NCI-H1092 (cell line): ENCODE measurements around the gene FBXO34.

Source experiments
- DNase-seq: peaks from one replicate; lab custom pipeline; 2025; lab: John Stamatoyannopoulos, UW

The FBXO34 gene, protein sequence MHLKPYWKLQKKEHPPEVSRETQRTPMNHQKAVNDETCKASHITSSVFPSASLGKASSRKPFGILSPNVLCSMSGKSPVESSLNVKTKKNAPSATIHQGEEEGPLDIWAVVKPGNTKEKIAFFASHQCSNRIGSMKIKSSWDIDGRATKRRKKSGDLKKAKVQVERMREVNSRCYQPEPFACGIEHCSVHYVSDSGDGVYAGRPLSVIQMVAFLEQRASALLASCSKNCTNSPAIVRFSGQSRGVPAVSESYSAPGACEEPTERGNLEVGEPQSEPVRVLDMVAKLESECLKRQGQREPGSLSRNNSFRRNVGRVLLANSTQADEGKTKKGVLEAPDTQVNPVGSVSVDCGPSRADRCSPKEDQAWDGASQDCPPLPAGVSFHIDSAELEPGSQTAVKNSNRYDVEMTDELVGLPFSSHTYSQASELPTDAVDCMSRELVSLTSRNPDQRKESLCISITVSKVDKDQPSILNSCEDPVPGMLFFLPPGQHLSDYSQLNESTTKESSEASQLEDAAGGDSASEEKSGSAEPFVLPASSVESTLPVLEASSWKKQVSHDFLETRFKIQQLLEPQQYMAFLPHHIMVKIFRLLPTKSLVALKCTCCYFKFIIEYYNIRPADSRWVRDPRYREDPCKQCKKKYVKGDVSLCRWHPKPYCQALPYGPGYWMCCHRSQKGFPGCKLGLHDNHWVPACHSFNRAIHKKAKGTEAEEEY

DNA sequence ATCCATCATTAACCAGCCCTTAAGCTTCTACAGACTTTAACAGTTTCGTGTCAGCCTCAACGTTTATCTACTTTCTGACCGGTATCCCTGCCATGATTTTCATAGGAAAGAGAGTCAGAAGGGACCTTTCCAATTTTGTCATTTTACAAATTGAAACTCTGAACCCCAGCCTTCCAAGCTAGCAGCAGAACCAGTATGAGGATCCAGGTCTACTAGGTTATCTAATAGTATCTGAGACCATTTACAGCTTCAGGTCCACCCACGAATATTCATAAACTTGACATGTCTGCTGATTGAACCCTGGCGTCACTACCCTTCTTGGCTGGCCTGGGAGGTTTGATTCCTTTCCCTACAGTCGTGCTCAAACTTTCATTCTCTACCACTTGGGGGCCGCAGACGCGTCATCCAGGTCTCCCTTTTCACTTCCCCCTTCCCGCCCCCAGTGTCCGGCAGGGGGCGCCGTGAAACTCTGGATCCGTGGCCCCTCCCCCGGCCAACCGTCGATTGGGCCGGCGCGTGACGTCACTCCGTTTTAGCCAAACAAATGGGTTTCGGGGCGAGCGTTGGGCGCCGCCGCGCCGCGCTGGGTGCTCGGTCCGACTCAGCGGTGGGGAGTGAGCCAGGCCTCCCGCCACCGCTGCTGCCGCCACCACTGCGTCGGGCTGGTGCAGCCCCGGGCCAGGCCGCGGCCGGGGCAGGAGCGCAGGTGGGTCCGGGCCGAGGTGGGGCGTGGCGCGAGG lies at the start of gene FBXO34:
TSS of gene FBXO34 (plus strand) at position 590 of the 740 bp plus-strand sequence. CDS start 78,970 bp downstream, outside the sequence.
- peak; percentile 99 for DNase-seq

- no peak for DNase-seq
Observed at GRCh38 chr14:55221968-55222367, 49.3 kb upstream of the FBXO34 start.

- DNase-seq, result no peak
Observed at GRCh38 chr14:55223364-55223763, 47.9 kb upstream of the FBXO34 start.

GRCh38 chr14:55228261-55228660 lies 43.0 kb upstream of the FBXO34 start:
- DNase-seq, result no peak

- no peak for DNase-seq
Observed at GRCh38 chr14:55233591-55233990, 37.6 kb upstream of the FBXO34 start.

DNA sequence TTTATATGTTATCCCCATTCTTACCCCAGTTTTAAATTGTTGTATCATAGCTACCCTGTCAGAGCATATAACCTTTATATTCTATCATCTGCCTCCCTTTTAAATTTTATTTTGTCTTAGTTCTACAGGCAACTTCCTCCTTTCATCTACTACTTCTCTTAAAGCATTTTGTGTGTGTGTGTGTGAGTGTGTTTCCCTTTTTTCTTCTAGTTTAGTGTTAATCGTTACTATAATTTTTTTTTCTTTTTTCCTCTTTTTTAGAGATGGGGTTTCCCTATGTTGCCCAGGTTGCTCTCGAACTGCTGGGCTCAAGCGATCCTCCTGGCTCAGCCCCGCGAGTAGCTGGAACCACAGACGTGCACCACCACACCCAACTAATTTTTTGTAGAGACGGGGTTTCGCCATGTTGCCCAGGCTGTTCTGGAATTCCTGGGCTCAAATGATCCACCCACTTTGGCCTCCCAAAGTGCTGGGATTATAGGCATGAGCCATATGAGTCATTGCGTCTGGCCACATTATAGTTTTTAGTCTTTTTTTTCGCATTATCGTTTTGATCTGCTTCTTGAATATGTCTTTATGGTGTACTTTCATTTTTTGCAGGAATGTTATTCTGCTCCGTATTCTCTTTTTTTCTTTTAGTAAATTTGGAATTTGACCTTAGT lies 33.1 kb upstream of the FBXO34 start:
- DNase-seq, result no peak

DNA sequence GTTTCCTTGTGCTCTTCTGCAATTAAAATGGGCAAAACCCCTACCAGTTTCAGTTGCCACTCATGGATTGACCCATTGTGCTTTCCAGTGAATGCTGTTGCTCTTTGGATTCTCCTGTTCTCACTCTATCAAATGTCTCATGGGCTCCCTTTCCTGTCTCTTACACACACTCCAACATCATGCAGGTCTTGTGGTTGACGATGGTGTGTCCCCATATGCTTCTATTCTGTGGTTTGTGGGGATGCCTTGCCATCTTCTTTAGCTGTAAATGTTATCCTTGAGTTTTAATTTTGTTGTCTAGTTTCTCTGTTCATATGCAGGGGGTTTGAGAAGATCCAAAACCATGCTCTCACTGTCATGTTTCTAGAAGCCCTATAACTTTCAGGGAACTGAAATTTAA lies 31.9 kb upstream of the FBXO34 start:
- no peak for DNase-seq

DNA sequence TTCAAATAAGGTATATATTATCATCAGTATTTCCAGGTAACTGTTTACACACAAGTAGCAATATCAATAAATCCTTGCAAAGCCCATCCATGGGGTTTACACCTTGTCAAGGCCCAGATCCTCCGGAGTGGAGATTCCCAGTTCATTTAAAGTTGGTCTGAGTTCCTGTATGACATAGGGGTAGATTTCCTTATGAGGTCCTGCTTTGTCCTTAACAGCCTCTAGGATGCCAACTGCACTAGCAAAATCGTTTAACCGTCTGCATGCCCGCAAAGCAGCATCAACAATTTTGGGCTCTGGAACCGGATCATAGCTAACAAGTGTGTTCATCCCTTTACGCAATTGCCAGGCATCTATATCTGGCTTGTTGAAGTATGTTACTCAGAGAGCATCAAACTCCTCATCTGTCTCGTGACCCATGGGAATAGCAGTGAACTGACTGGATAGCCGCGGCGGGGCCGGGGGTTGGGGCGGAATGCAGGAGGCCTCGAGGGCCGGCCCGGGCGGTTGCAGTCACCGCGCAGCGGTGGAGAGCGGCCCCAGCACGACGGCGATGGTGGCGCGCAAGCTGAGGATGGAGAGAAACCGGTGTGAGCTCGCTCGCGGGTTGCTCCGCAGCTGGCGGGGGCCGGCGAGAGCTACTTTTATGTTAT lies 30.6 kb upstream of the FBXO34 start:
- DNase-seq, result no peak

GRCh38 chr14:55241673-55242072 lies 29.5 kb upstream of the FBXO34 start:
- DNase-seq, result no peak

GRCh38 chr14:55243386-55243785 lies 27.8 kb upstream of the FBXO34 start:
- no peak for DNase-seq

GRCh38 chr14:55243813-55244212 lies 27.4 kb upstream of the FBXO34 start:
- DNase-seq, result no peak

DNA sequence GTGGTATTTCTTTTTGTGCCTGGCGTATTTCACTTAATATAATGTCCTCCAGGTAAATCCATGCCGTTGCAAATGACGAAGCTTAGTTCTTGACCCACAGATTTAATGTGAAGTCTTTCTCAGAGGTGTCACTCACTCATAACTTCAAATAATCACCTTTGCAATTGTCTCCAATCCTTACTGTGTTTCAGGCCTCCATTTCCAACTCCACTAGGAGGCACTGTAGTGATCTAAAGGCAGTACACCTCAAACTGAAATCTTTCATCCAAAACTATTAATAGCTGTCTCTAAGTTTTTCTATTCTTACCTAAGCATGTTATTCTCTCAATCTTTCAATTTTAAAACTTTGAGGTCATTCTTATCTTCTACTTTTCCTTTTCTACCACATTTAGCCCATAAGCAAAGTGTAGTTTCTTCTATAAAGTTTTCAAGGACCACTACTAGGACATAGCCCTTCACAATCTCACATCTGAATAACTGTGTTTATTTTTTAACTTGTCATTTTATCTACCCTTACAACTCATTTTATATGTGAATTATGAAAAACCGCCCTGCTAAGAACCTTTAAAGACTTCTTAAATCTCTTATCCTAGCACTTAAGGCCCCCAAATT lies 25.5 kb upstream of the FBXO34 start:
- DNase-seq, result no peak

GRCh38 chr14:55248411-55248810 lies 22.8 kb upstream of the FBXO34 start:
- DNase-seq, result no peak

DNA sequence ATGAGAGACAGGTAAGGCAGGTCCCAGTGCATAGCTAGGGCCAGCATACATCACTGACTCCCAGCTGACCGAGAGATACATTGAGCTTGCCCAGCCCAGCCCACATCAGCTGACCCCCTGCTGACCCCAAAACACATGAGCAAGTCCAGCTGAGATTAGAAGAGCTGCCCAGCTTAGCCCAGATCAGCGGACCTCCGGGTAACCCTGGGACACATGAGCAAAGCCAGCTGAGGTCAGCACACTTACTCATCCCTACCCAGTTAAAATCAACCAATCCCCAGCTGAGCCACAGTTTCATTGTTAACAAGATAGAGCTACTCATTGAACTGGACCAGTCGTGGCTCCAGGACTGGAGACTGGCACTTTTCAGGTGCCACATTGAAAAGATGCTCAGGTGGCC lies 21.8 kb upstream of the FBXO34 start:
- DNase-seq, result no peak

DNA sequence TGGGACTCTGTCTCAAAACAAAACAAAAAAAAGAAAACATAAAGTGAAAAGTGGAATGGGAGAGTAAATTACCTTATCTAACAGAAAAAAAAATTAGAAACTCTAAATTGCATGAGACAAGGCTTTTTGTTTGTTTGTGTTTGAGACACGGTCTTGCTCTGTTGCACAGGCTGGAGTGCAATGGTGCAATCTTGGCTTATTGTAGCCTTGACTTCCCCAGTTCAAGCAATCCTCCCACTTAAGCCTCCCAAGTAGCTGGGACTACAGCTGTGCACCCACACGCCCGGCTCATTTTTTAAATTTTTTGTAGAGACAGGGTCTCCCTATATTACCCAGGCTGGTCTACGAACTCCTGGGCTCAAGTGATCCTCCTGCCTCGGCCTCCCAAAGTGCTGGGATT lies 17.9 kb upstream of the FBXO34 start:
- DNase-seq, result no peak

- DNase-seq, result no peak
Observed at GRCh38 chr14:55254581-55254980, 16.6 kb upstream of the FBXO34 start.

DNA sequence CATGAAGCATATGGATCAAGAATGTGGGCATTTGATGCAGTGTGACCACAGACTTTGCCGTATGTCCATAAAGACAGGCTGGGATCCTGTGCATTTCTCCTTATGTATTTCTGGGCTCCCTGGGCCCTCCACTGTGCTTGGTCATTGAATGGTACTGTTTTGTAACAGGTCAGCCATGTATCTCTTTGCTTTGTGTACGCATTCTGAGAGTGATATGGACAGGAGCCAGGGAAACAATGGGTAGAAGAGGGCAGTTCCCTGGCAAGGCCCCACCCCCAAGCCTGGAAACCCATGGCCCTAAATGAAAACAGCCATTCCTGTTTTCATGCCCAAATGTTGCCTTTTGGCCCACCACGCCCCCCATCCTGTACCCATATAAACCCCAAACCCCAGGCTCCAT lies 15.2 kb upstream of the FBXO34 start:
- DNase-seq, result no peak

GRCh38 chr14:55256586-55256985 lies 14.6 kb upstream of the FBXO34 start:
- no peak for DNase-seq

DNA sequence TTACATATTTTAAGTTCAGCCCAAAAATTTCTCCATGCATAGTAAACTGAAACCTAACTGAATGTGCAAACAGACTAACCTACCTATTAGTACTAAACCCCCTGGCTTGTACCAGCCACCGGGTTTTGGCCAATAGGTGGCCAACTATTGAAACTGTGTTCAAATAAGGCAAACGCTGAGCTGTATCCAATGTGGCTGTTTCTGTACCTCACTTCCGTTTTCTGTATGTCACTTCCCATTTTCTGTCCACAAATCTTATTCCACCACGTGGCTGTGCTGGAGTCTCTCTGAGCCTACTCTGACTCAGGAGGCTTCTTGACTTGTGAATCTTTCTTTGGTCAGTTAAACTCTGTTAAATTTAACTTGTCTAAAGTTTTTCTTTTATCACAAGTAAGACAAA lies 6.0 kb upstream of the FBXO34 start:
- no peak for DNase-seq

DNA sequence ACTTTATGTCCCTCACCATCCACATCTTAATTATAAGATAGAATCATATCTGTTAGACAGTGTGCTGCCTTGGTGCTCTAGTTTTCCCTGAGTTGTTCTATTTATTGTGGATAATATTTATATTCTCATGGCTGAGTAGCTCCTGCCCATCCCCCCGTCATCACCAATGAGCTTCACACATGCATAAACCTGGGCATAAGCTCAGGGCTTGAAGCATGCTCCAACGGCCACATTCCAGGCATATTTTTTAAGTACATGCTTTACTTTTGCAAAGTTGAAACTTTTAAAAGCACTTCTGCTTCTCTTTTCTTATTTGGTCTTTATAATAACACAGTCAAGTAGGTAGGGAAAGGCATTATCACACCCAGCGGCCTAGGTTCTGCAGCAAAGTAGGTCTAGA lies 3.4 kb upstream of the FBXO34 start:
- no peak for DNase-seq

DNA sequence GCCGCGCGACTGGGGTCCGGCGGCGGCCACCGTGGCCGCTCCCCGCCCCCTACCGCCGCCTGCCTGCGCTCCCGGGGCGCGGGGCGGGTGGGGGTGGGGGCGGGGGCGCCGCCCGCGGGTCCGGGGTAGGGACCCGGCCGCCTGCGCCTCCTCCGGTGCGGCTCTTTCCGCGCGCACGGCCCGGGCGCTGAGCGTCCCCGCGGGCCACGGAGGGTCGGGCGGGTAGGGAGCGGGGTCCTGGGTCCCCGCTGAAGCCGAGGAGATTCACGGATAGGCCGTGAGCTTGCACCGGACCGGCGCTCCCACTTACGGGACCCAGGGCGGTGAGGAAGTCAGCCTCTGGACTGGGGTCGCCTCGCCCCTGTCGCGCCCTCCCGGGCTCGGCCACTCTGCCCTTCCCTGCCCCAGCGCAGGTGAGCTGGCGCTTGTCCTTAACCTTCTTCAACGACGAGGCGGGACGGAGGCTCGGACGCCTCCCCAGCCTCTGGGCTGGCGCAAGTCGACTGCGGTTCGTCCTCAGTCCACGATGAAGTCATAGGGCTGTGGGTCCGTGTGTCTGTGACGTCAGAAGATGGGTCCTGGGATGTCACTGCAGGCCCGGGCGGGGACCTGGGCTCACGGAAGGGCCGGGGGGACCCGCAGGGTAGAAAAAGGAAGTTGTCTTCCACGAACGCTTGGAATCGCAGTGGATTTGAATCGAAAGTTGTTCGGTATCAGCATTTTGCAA lies 514 bp downstream of the FBXO34 start:
- peak; percentile 45 for DNase-seq
